Adrenal gland (tissue), 5 donors: Measurements from ENCODE around the gene STX8.

Experiments used
- POLR2A ChIP-seq, 2 donors: fragments of 450-650 bp; IDR thresholded peaks; one replicate each; pipeline ENCODE4 v1.6.1; 2017; ENCODE audit warnings: antibody characterized with exemption in 2 of 2, mild to moderate bottlenecking in 2 of 2, moderate library complexity in 1 of 2
- TF ChIP-seq, protein P1 (sequence below), 6 experiments: fragments of 450-650 bp in 4 of 6; fragments of 200-600 bp in 2 of 6; sonication (generic) in 1 of 6; IDR thresholded peaks; 1 replicate in 5 of 6; 2 replicates in 1 of 6; pipeline versions ENCODE4 v1.5.1 to v1.8.0; 2016 to 2021; ENCODE audit warnings: antibody characterized with exemption in 6 of 6, mild to moderate bottlenecking in 2 of 6, moderate library complexity in 1 of 6
- donor health status: DM: no; HTN: no; CAD: no.

DNA sequence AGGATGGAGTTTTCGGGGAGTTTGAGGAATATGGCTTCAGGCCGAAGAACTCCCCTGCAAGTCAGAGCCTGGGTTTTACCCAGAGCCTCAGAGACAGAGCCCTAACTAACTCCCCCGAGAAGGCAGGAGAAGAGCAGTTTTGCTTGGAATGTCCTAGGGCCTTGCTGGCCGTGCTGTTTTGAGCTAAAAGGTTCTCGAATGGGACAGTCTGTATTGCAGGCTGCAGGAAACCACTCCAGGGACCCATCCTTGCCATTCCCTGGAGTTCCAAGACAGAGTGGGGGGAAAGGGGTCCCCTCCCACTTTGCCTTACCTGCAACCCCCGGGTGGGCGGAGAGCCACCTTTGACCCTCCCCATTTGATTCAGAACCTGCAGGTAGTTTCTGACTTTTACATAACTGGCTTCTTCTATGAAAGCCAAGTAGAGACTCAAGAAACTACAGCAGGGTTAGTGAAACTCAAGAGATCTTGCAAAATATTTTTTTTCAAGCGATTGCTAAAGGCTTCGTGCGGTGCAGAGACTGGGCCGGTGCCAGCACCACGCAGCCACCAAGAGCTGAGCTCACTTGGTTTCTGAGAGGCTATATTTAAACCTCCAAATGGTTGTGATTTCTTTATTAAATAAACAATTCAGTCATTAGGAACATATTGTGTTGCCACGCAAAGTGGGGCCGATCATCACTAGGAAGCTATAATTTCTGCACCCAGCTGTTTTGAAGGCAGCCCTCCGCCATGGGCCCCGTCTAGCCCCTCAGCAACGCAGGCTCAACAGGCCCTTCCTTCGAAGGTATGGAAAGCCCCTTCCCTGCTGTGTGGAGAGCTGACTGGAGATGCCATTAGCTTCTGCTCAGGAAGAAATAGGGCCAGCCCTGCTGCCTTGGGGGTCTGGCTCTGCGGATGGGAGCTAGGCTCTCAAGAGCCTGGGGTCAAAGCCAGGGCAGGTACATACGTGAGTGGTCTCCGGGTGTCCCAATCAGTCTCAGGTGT is 331.3 kb downstream of the STX8 start:
- TF ChIP-seq, protein P1, sequence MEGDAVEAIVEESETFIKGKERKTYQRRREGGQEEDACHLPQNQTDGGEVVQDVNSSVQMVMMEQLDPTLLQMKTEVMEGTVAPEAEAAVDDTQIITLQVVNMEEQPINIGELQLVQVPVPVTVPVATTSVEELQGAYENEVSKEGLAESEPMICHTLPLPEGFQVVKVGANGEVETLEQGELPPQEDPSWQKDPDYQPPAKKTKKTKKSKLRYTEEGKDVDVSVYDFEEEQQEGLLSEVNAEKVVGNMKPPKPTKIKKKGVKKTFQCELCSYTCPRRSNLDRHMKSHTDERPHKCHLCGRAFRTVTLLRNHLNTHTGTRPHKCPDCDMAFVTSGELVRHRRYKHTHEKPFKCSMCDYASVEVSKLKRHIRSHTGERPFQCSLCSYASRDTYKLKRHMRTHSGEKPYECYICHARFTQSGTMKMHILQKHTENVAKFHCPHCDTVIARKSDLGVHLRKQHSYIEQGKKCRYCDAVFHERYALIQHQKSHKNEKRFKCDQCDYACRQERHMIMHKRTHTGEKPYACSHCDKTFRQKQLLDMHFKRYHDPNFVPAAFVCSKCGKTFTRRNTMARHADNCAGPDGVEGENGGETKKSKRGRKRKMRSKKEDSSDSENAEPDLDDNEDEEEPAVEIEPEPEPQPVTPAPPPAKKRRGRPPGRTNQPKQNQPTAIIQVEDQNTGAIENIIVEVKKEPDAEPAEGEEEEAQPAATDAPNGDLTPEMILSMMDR (IDR thresholded peaks at IDR 0.05) = no peak
- no peak for TF ChIP-seq POLR2A (IDR thresholded peaks at IDR 0.05)
